ENCODE measurements around the gene KLF7. TPM values are rescaled to one million over a fixed set of nuclear protein-coding genes. Genes with fewer than 3 reads are reported as not detected.

KLF7 gene
- total RNA-seq, 1 donor, result 31.1 TPM

- Histone ChIP-seq H3K4me3 (ENCODE audit: insufficient read depth, low read length) (no peak overlapping the region), H3K27me3 (ENCODE audit: insufficient read depth, low read length) (no peaks in the 10 kb centered on the region), H3K4me1 (ENCODE audit: insufficient read depth, low read length) (peaks cover 59% of the 10 kb centered on the region), H2AFZ (ENCODE audit: low read length) (no peak overlapping the region), H3K9me3 (ENCODE audit: low read depth, low read length) (no peaks in the 10 kb centered on the region), H3K27ac (ENCODE audit: low read depth, low read length) (no peak overlapping the region), H3K36me3 (ENCODE audit: insufficient read depth, low read length) (no peaks in the 10 kb centered on the region), H3K4me2 (ENCODE audit: insufficient read depth, low read length) (no peak overlapping the region), H3K79me2 (ENCODE audit: insufficient read depth, low read length) (peaks cover 97% of the 10 kb centered on the region), H4K20me1 (ENCODE audit: insufficient read depth, low read length) (peaks cover 75% of the 10 kb centered on the region)
- TF ChIP-seq CTCF (IDR thresholded peaks at IDR 0.05; ENCODE audit: extremely low read depth, low read depth, low read length), result no peak
- no peak for DNase-seq (ENCODE audit: insufficient read length, low spot score, missing footprints)
Measured at GRCh38 chr2:207139552-207139951, 26.2 kb downstream of the KLF7 start.

- Histone ChIP-seq H4K20me1 (ENCODE audit: insufficient read depth, low read length) (peaks cover 73% of the 10 kb centered on the region), H3K4me2 (ENCODE audit: insufficient read depth, low read length) (no peak overlapping the region), H3K27me3 (ENCODE audit: insufficient read depth, low read length) (no peaks in the 10 kb centered on the region), H3K79me2 (ENCODE audit: insufficient read depth, low read length) (peaks cover 96% of the 10 kb centered on the region), H3K27ac (ENCODE audit: low read depth, low read length) (no peak overlapping the region), H3K36me3 (ENCODE audit: insufficient read depth, low read length) (no peaks in the 10 kb centered on the region), H3K4me1 (ENCODE audit: insufficient read depth, low read length) (peaks cover 59% of the 10 kb centered on the region), H3K9me3 (ENCODE audit: low read depth, low read length) (no peaks in the 10 kb centered on the region), H2AFZ (ENCODE audit: low read length) (no peak overlapping the region), H3K4me3 (ENCODE audit: insufficient read depth, low read length) (no peak overlapping the region)
- TF ChIP-seq CTCF (IDR thresholded peaks at IDR 0.05; ENCODE audit: extremely low read depth, low read depth, low read length), result no peak
- no peak for DNase-seq (ENCODE audit: insufficient read length, low spot score, missing footprints)
Measured at GRCh38 chr2:207138627-207139297, 27.0 kb downstream of the KLF7 start.

GRCh38 chr2:207137596-207138337 is 28.0 kb downstream of the KLF7 start:
- Histone ChIP-seq H3K4me2 (ENCODE audit: insufficient read depth, low read length) (no peak overlapping the region), H3K79me2 (ENCODE audit: insufficient read depth, low read length) (peaks cover 97% of the 10 kb centered on the region), H3K36me3 (ENCODE audit: insufficient read depth, low read length) (no peaks in the 10 kb centered on the region), H2AFZ (ENCODE audit: low read length) (no peak overlapping the region), H3K9me3 (ENCODE audit: low read depth, low read length) (no peaks in the 10 kb centered on the region), H3K4me3 (ENCODE audit: insufficient read depth, low read length) (no peak overlapping the region), H4K20me1 (ENCODE audit: insufficient read depth, low read length) (peaks cover 78% of the 10 kb centered on the region), H3K27me3 (ENCODE audit: insufficient read depth, low read length) (no peaks in the 10 kb centered on the region), H3K4me1 (ENCODE audit: insufficient read depth, low read length) (peaks cover 59% of the 10 kb centered on the region), H3K27ac (ENCODE audit: low read depth, low read length) (no peak overlapping the region)
- TF ChIP-seq CTCF (IDR thresholded peaks at IDR 0.05; ENCODE audit: extremely low read depth, low read depth, low read length), result no peak
- no peak for DNase-seq (ENCODE audit: insufficient read length, low spot score, missing footprints)

GRCh38 chr2:207136874-207137273 is 28.9 kb downstream of the KLF7 start:
- Histone ChIP-seq H3K36me3 (ENCODE audit: insufficient read depth, low read length) (no peaks in the 10 kb centered on the region), H4K20me1 (ENCODE audit: insufficient read depth, low read length) (peaks cover 75% of the 10 kb centered on the region), H3K27ac (ENCODE audit: low read depth, low read length) (peak overlapping the region; percentile 75), H3K79me2 (ENCODE audit: insufficient read depth, low read length) (peaks cover 97% of the 10 kb centered on the region), H3K4me3 (ENCODE audit: insufficient read depth, low read length) (no peak overlapping the region), H3K4me2 (ENCODE audit: insufficient read depth, low read length) (no peak overlapping the region), H3K9me3 (ENCODE audit: low read depth, low read length) (no peaks in the 10 kb centered on the region), H3K27me3 (ENCODE audit: insufficient read depth, low read length) (no peaks in the 10 kb centered on the region), H2AFZ (ENCODE audit: low read length) (no peak overlapping the region), H3K4me1 (ENCODE audit: insufficient read depth, low read length) (peaks cover 50% of the 10 kb centered on the region)
- DNase-seq (ENCODE audit: insufficient read length, low spot score, missing footprints), result no peak
- no peak for TF ChIP-seq CTCF (IDR thresholded peaks at IDR 0.05; ENCODE audit: extremely low read depth, low read depth, low read length)

Data from osteoblast (primary cell).